GM23338 (cell line): Measurements from ENCODE around the gene ANKRA2. TPM values are rescaled to one million over a fixed set of nuclear protein-coding genes. Genes with fewer than 3 reads are reported as not detected.

Experiments used
- ATAC-seq: fragments of 200-7000 bp; cut with Tn5 transposase; 3 replicates; pipeline ENCODE4 v1.9.1; 2020
- DNase-seq: peaks from one replicate; pipeline ENCODE4 v3.0.0-alpha.2; 2015; ENCODE audit warnings: low spot score
- H2AFZ ChIP-seq: fragments of 200-600 bp; sonication (generic); 2 replicates; pipeline ENCODE4 v1.8.0; 2016; ENCODE audit warnings: antibody characterized with exemption, mild to moderate bottlenecking, moderate library complexity
- H3F3A ChIP-seq: fragments of 200-600 bp; sonication (generic); replicated peaks from 2 replicates; pipeline ENCODE4 v1.8.0; 2017; ENCODE audit warnings: antibody characterized with exemption, mixed run types, low read depth
- H3K27ac ChIP-seq: fragments of 200-600 bp; sonication (generic); 2 replicates; pipeline ENCODE4 v1.6.1; 2016; ENCODE audit warnings: low read depth
- H3K27me3 ChIP-seq: fragments of 200-600 bp; sonication (generic); 2 replicates; pipeline ENCODE4 v1.8.0; 2016; ENCODE audit warnings: mild to moderate bottlenecking, mixed run types, moderate library complexity; ENCODE audit not compliant: insufficient read depth
- H3K36me3 ChIP-seq: fragments of 200-600 bp; sonication (generic); 2 replicates; pipeline ENCODE4 v1.8.0; 2016; ENCODE audit warnings: mild to moderate bottlenecking; ENCODE audit not compliant: insufficient read depth
- H3K4me1 ChIP-seq: fragments of 200-600 bp; sonication (generic); 2 replicates; pipeline ENCODE4 v1.8.0; 2016; ENCODE audit warnings: mild to moderate bottlenecking, moderate library complexity; ENCODE audit not compliant: insufficient read depth
- H3K4me2 ChIP-seq: fragments of 200-600 bp; sonication (generic); 2 replicates; pipeline ENCODE4 v1.7.1; 2017; ENCODE audit warnings: mixed run types
- H3K4me3 ChIP-seq: fragments of 200-600 bp; sonication (generic); 2 replicates; pipeline ENCODE4 v1.6.1; 2016; ENCODE audit warnings: mixed run types
- H3K79me2 ChIP-seq: fragments of 200-600 bp; sonication (generic); replicated peaks from 2 replicates; pipeline ENCODE4 v1.8.0; 2017; ENCODE audit warnings: mild to moderate bottlenecking; ENCODE audit not compliant: insufficient read depth
- H3K9me2 ChIP-seq: fragments of 200-600 bp; sonication (generic); 2 replicates; pipeline ENCODE4 v1.8.0; 2017; ENCODE audit not compliant: insufficient read depth
- H4K20me1 ChIP-seq: fragments of 200-600 bp; sonication (generic); replicated peaks from 2 replicates; pipeline ENCODE4 v1.8.0; 2017; ENCODE audit warnings: mild to moderate bottlenecking; ENCODE audit not compliant: insufficient read depth
- H3K27ac Mint-ChIP-seq: 2 replicates; pipeline ENCODE4 v1.8.0; 2020; ENCODE audit warnings: inconsistent platforms, mild to moderate bottlenecking, moderate library complexity, mixed read lengths
- H3K27me3 Mint-ChIP-seq: 3 replicates; pipeline ENCODE4 v1.8.0; 2022; ENCODE audit warnings: low read depth, mild to moderate bottlenecking, moderate library complexity, mixed read lengths, inconsistent platforms; ENCODE audit not compliant: insufficient read depth, poor library complexity
- H3K36me3 Mint-ChIP-seq: 3 replicates; pipeline ENCODE4 v1.8.0; 2021; ENCODE audit warnings: low read depth, mild to moderate bottlenecking, inconsistent platforms, moderate library complexity, mixed read lengths
- H3K4me1 Mint-ChIP-seq: 3 replicates; pipeline ENCODE4 v1.8.0; 2020; ENCODE audit warnings: mild to moderate bottlenecking, inconsistent platforms, mixed read lengths
- H3K4me3 Mint-ChIP-seq: 3 replicates; pipeline ENCODE4 v1.8.0; 2021; ENCODE audit warnings: moderate library complexity, mild to moderate bottlenecking, inconsistent platforms, mixed read lengths
- H3K9me3 Mint-ChIP-seq: 3 replicates; pipeline ENCODE4 v1.8.0; 2020; ENCODE audit warnings: moderate library complexity, mild to moderate bottlenecking, inconsistent platforms, mixed read lengths
- CREB1 ChIP-seq: fragments of 250-450 bp; sonication (Bioruptor Pico); IDR thresholded peaks from 2 replicates; pipeline ENCODE4 v1.5.0; 2020; ENCODE audit warnings: low read depth, mild to moderate bottlenecking, moderate library complexity
- EZH2 ChIP-seq: fragments of 200-600 bp; sonication (generic); IDR thresholded peaks from one replicate; pipeline ENCODE4 v1.8.0; 2017; ENCODE audit warnings: antibody characterized with exemption, mild to moderate bottlenecking, low read depth; ENCODE audit not compliant: unreplicated experiment
- EZH2phosphoT487 ChIP-seq: fragments of 200-600 bp; sonication (generic); IDR thresholded peaks from one replicate; pipeline ENCODE4 v1.8.1; 2018; ENCODE audit warnings: antibody characterized with exemption; ENCODE audit not compliant: unreplicated experiment
- JUNB ChIP-seq: IDR thresholded peaks from one replicate; pipeline ENCODE4 v1.6.1; 2016; ENCODE audit warnings: antibody characterized with exemption; ENCODE audit not compliant: unreplicated experiment
- NANOG ChIP-seq: IDR thresholded peaks from 2 replicates; pipeline ENCODE4 v1.6.1; 2016; ENCODE audit warnings: antibody characterized with exemption, borderline replicate concordance
- POLR2AphosphoS5 ChIP-seq: IDR thresholded peaks from 2 replicates; pipeline ENCODE4 v1.6.1; 2016; ENCODE audit warnings: antibody characterized with exemption, low read depth
- ZNF114 ChIP-seq: fragments of 250-450 bp; sonication (Bioruptor Pico); IDR thresholded peaks from 2 replicates; pipeline ENCODE4 v1.5.0; 2020; ENCODE audit warnings: mild to moderate bottlenecking, moderate library complexity
- ZNF331 ChIP-seq: fragments of 250-450 bp; sonication (Bioruptor Pico); IDR thresholded peaks from 2 replicates; pipeline ENCODE4 v1.5.0; 2020; ENCODE audit warnings: low read depth, mild to moderate bottlenecking, moderate library complexity
- long read RNA-seq: library from polyadenylated mRNA; unstranded; transcript quantifications from one replicate; pipeline ENCODE4 v2.0.0, GENCODE V29; 2020; ENCODE audit not compliant: unreplicated experiment
- polyA plus RNA-seq: library from polyadenylated mRNA; unstranded; fragments of >200 nt; fragmentation: Nextera tagmentation; extraction: Ambion mirVana; gene quantifications from 2 replicates; pipeline ENCODE4 v1.2.1, GENCODE V29; 2016
- total RNA-seq: library from RNA; depleted of rRNA; stranded (reverse); fragments of >200 nt; shearing (Covaris generic); gene quantifications from 2 replicates; pipeline ENCODE4 v1.2.3, GENCODE V29; 2014; rRNA removed
- TF ChIP-seq, protein P1 (sequence below): IDR thresholded peaks from one replicate; pipeline ENCODE4 v1.6.1; 2018; ENCODE audit warnings: antibody characterized with exemption; ENCODE audit not compliant: unreplicated experiment
- TF ChIP-seq, protein P2 (sequence below): IDR thresholded peaks from 2 replicates; pipeline ENCODE4 v1.6.1; 2016; ENCODE audit warnings: antibody characterized with exemption

Gene ANKRA2, protein sequence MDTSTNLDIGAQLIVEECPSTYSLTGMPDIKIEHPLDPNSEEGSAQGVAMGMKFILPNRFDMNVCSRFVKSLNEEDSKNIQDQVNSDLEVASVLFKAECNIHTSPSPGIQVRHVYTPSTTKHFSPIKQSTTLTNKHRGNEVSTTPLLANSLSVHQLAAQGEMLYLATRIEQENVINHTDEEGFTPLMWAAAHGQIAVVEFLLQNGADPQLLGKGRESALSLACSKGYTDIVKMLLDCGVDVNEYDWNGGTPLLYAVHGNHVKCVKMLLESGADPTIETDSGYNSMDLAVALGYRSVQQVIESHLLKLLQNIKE
- 13.1 and 28.7 TPM in 2 replicates for total RNA-seq
- polyA plus RNA-seq, result 15.3 and 18.7 TPM in 2 replicates
- long read RNA-seq, partial matches to known transcripts, result 0 of 5 reads
- long read RNA-seq, other reads (novel, unspliced or antisense), result 3 of 5 reads

- peak; percentile 100 for DNase-seq
- Histone ChIP-seq H3K4me3 (peak within 1 kb of the TSS; percentile 90), H4K20me1 (peaks cover 7% of the 10 kb centered on the region), H3F3A (no peaks in the 10 kb centered on the region), H3K36me3 (peaks cover 13% of the 10 kb centered on the region), H3K79me2 (peaks cover 64% of the 10 kb centered on the region), H3K4me2 (peak within 1 kb of the TSS; percentile 97), H2AFZ (peak within 1 kb of the TSS; percentile 80), H3K27ac (peak within 1 kb of the TSS; percentile 82), H3K9me2 (no peaks in the 10 kb centered on the region), H3K4me1 (peaks cover 12% of the 10 kb centered on the region), H3K27me3 (no peaks in the 10 kb centered on the region)
- TF ChIP-seq POLR2AphosphoS5 (peak; percentile 89), CREB1 (CRISPR knock-in tag) (peak; percentile 96), EZH2phosphoT487 (no peak)
- TF ChIP-seq, protein P1, sequence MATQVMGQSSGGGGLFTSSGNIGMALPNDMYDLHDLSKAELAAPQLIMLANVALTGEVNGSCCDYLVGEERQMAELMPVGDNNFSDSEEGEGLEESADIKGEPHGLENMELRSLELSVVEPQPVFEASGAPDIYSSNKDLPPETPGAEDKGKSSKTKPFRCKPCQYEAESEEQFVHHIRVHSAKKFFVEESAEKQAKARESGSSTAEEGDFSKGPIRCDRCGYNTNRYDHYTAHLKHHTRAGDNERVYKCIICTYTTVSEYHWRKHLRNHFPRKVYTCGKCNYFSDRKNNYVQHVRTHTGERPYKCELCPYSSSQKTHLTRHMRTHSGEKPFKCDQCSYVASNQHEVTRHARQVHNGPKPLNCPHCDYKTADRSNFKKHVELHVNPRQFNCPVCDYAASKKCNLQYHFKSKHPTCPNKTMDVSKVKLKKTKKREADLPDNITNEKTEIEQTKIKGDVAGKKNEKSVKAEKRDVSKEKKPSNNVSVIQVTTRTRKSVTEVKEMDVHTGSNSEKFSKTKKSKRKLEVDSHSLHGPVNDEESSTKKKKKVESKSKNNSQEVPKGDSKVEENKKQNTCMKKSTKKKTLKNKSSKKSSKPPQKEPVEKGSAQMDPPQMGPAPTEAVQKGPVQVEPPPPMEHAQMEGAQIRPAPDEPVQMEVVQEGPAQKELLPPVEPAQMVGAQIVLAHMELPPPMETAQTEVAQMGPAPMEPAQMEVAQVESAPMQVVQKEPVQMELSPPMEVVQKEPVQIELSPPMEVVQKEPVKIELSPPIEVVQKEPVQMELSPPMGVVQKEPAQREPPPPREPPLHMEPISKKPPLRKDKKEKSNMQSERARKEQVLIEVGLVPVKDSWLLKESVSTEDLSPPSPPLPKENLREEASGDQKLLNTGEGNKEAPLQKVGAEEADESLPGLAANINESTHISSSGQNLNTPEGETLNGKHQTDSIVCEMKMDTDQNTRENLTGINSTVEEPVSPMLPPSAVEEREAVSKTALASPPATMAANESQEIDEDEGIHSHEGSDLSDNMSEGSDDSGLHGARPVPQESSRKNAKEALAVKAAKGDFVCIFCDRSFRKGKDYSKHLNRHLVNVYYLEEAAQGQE, result no peak
- TF ChIP-seq, protein P2, sequence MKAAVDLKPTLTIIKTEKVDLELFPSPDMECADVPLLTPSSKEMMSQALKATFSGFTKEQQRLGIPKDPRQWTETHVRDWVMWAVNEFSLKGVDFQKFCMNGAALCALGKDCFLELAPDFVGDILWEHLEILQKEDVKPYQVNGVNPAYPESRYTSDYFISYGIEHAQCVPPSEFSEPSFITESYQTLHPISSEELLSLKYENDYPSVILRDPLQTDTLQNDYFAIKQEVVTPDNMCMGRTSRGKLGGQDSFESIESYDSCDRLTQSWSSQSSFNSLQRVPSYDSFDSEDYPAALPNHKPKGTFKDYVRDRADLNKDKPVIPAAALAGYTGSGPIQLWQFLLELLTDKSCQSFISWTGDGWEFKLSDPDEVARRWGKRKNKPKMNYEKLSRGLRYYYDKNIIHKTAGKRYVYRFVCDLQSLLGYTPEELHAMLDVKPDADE, result 0 out of 2 replicates have a peak, but pooled peaks have one; percentile 37
- H3K27ac Mint-ChIP-seq, result peak within 1 kb of the TSS; percentile 98
- H3K27me3 Mint-ChIP-seq, result peaks cover 9% of the 10 kb centered on the region
- peaks cover 16% of the 10 kb centered on the region for H3K36me3 Mint-ChIP-seq
- H3K4me3 Mint-ChIP-seq, result peak within 1 kb of the TSS; percentile 97
- peaks cover 9% of the 10 kb centered on the region for H3K4me1 Mint-ChIP-seq
- ATAC-seq, result peak; percentile 94
- no peaks in the 10 kb centered on the region for H3K9me3 Mint-ChIP-seq
These were observed at the start of gene ANKRA2, which contains the start of gene UTP15 for GRCh38 chr5:73565139-73565968. ANKRA2 (minus strand) TSS chr5:73565639; CDS start chr5:73562881, 2,758 bp downstream. UTP15 (plus strand) TSS chr5:73565743; CDS start chr5:73567345, 1,602 bp downstream.

DNA sequence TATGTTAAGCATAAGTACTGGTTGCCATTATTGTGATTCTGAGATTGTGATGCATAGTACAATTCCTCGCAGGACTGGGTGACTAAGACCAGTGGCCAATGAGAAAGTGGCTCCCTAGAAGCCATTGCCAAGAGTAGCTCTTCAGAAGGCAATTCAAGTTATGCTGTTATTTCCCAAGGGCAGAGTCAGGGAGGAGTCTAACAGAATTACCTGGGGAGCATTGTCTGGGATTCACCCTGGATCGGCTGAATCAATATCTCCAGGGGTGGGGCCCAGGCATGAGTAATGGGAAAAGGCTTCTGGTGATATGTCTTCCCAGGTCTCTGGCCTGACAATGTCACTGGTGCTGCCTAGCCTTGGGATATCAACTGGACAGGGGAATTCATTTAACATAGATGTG lies 49.6 kb upstream of the ANKRA2 start:
- Mint-ChIP-seq H3K4me3 (no peak overlapping the region), H3K36me3 (no peaks in the 10 kb centered on the region), H3K4me1 (peaks cover 12% of the 10 kb centered on the region; the same call in 2 of the 3 replicates), H3K27me3 (peaks cover 2% of the 10 kb centered on the region), H3K27ac (no peak overlapping the region), H3K9me3 (no peaks in the 10 kb centered on the region)
- Histone ChIP-seq H3K79me2 (no peaks in the 10 kb centered on the region), H3K9me2 (no peaks in the 10 kb centered on the region), H3K27ac (no peak overlapping the region), H3K27me3 (no peaks in the 10 kb centered on the region), H3K4me1 (no peaks in the 10 kb centered on the region), H4K20me1 (no peaks in the 10 kb centered on the region), H3K36me3 (no peaks in the 10 kb centered on the region), H3K4me3 (no peak overlapping the region), H3F3A (no peaks in the 10 kb centered on the region), H3K4me2 (no peak overlapping the region), H2AFZ (no peak overlapping the region)
- ATAC-seq (no peak), DNase-seq (no peak)
- TF ChIP-seq CREB1 (CRISPR knock-in tag) (no peak), POLR2AphosphoS5 (no peak), ZNF114 (no peak), EZH2 (no peak), NANOG (no peak), ZNF331 (no peak), JUNB (no peak)
- TF ChIP-seq, protein P2, result no peak
- TF ChIP-seq, protein P1, result no peak
